ENCODE results near the gene USP25. TPM values are rescaled to one million over a fixed set of nuclear protein-coding genes. Genes with fewer than 3 reads are reported as not detected.

The USP25 gene
- total and polyA plus RNA-seq, 2 of the 8 experiments (the other 6 are each of a cell fraction or from before 2014, with no cell fraction given) = 11.2 to 48.1 TPM

- DNase-seq (ENCODE audit: low read depth in 1 of 2, low spot score in 2 of 2) (no peak), FAIRE-seq (no peak)
- Histone ChIP-seq H3K4me3 (ENCODE audit: extremely low read depth in 1 of 4, insufficient read depth in 2 of 4, low read depth in 3 of 4, low read length in 4 of 4) (no peak overlapping the region), H2BK120ac (replicated peaks; ENCODE audit: low read depth, low read length) (no peak overlapping the region), H3K14ac (ENCODE audit: insufficient read length) (no peak overlapping the region), H3K9ac (replicated peaks in 1 of 4; ENCODE audit: extremely low read depth in 1 of 4, low read depth in 3 of 4, low read length in 3 of 4) (no peak overlapping the region), H3K9me3 (ENCODE audit: insufficient read depth in 2 of 2, low read depth in 1 of 2, low read length in 1 of 2) (no peaks in the 10 kb centered on the region), H3K27ac (ENCODE audit: low read depth, low read length) (no peak overlapping the region), H4K8ac (ENCODE audit: extremely low read depth, insufficient read depth, low read length) (no peak overlapping the region), H2BK5ac (ENCODE audit: low read depth, low read length) (no peak overlapping the region), H3K79me1 (ENCODE audit: low read depth, low read length) (peaks cover 12% of the 10 kb centered on the region; the same call in 1 of the 2 replicates), H3K4me1 (replicated peaks in 1 of 4; ENCODE audit: control insufficient read depth in 3 of 4, insufficient read depth in 4 of 4, low read length in 3 of 4) (peaks cover 2 to 21% (median 9%) of the 10 kb centered on the region in 4 experiments), H2AK5ac (ENCODE audit: low read depth, low read length) (no peak overlapping the region), H3K36me3 (ENCODE audit: control insufficient read depth in 2 of 4, insufficient read depth in 4 of 4, low read length in 3 of 4) (no peaks in the 10 kb centered on the region), H2BK12ac (ENCODE audit: low read depth, low read length) (no peak overlapping the region; the same call in 1 of the 2 replicates), H3K4ac (replicated peaks; ENCODE audit: insufficient read length, low read depth, low read length) (no peak overlapping the region), H4K91ac (replicated peaks; ENCODE audit: insufficient read length, low read length) (no peak overlapping the region), H3K18ac (ENCODE audit: extremely low read depth, low read length) (no peak overlapping the region), H3K56ac (replicated peaks; ENCODE audit: insufficient read length, low read depth, low read length) (no peak overlapping the region), H4K20me1 (replicated peaks in 1 of 2; ENCODE audit: control insufficient read depth in 1 of 2, insufficient read depth in 2 of 2, low read length in 2 of 2) (peaks cover 12 to 21% of the 10 kb centered on the region in 2 experiments), H3K79me2 (ENCODE audit: control insufficient read depth in 1 of 2, insufficient read depth in 2 of 2, low read length in 2 of 2) (peaks cover 32 to 100% of the 10 kb centered on the region in 2 experiments), H4K5ac (ENCODE audit: insufficient read length, low read depth, low read length) (no peak overlapping the region), H2BK15ac (ENCODE audit: low read length) (no peak overlapping the region), H3K23me2 (ENCODE audit: low read depth, low read length) (no peaks in the 10 kb centered on the region), H2BK20ac (ENCODE audit: low read length) (no peak overlapping the region), H2AFZ (ENCODE audit: low read length) (no peak overlapping the region), H3K4me2 (ENCODE audit: insufficient read depth in 1 of 2, low read depth in 2 of 2, low read length in 2 of 2) (no peak overlapping the region), H3K27me3 (replicated peaks in 1 of 4; ENCODE audit: control insufficient read depth in 3 of 4, extremely low read depth in 1 of 4, insufficient read depth in 3 of 4, low read length in 3 of 4) (no peaks in the 10 kb centered on the region), H3K23ac (ENCODE audit: insufficient read length) (no peak overlapping the region)
- POLR2A ChIA-PET (ENCODE audit: partially characterized antibody) = interaction anchor here (1.1 to 2.7 kb wide), 2 partner anchors 8 to 15 kb away, joined by 3 to 14 read pairs; partner anchors contain the start of gene USP25
- WGBS, 2 experiments (ENCODE audit: extremely low coverage in 1 of 2, insufficient coverage in 1 of 2, insufficient read length in 1 of 2, insufficient replicate concordance in 2 of 2, low coverage in 1 of 2, low lambda C conversion rate in 2 of 2, missing lambda C conversion rate in 1 of 2) = 69% methylated on average over 4 of the region's 4 CpGs; no CpG with 5 or more reads in 1 of the 2 experiments
- CTCF ChIA-PET (ENCODE audit: partially characterized antibody) = interaction anchor here (1.2 kb wide), 1 partner anchor 8 kb away, joined by 3 read pairs; no protein-coding TSS in a partner anchor
- TF ChIP-seq POLR2A (IDR thresholded peaks at IDR 0.05; ENCODE audit: control extremely low read depth in 1 of 2, low read depth in 2 of 2, low read length in 2 of 2) = no peak
- no peak for TF ChIP-seq TBP (IDR thresholded peaks at IDR 0.05; ENCODE audit: low read depth, low read length)
- TF ChIP-seq JUN (IDR thresholded peaks at IDR 0.05; ENCODE audit: low read depth, low read length) = no peak
- TF ChIP-seq BRCA1 (IDR thresholded peaks at IDR 0.05; ENCODE audit: low read depth, low read length) = no peak
- no peak for TF ChIP-seq TEAD4 (IDR thresholded peaks at IDR 0.05; ENCODE audit: low read depth, low read length)
- no peak for TF ChIP-seq KDM4A (IDR thresholded peaks at IDR 0.05; ENCODE audit: low read depth, low read length, severe bottlenecking)
- TF ChIP-seq BCL11A (IDR thresholded peaks at IDR 0.05; ENCODE audit: low read depth in 2 of 2, low read length in 2 of 2) = no peak
- no peak for TF ChIP-seq TAF7 (optimal IDR thresholded peaks at IDR 0.05; ENCODE audit: borderline replicate concordance, low read depth, low read length)
- no peak for TF ChIP-seq EP300 (IDR thresholded peaks at IDR 0.05; ENCODE audit: borderline replicate concordance in 1 of 2, low read depth in 2 of 2, low read length in 2 of 2)
Measured at GRCh38 chr21:15744926-15745325, 15.1 kb downstream of the USP25 start.

Measured in H1 (cell line).